ENCODE data around the gene MAEA. TPM values are rescaled to one million over a fixed set of nuclear protein-coding genes. Genes with fewer than 3 reads are reported as not detected.

Gene MAEA
- total and polyA plus RNA-seq, 9 of the 15 experiments (the other 6 are each of a cell fraction or from before 2014, with no cell fraction given), result 2.1 to 86.5 (median 45.0) TPM

DNA sequence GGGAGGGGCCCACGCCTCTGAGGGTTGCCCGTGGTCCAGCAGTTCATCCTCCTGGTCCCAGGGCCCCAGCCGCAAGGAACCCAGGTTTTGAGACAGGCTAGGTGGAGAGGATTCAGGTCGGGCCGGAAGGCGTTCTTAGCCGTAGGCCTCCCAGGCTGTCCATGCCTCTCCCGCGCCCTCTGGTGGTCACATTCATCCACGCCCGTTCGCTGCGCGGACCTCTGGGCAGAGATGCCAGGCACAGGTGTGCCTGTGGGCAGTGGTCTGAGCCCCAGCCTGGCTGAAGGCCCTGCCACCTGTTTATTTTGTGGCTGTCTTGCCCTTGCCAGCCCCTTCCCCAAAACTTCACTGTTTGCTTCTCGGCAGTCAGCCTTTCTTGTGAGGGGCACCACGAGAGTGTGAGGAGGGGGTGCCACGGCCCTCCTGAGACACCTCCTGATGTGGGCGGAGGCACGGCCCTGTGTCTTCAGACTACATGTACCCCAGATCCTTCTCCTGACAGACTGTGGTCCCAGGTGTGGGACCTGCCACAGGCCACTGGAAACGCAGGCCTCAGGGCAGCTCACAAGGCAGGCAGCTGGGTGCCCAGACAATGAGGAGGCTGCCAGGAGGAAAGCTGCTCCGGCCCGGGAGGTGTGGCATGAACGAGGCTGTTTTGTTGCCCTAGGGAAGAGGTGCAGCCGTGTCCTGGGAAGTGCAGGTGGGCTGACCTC lies 62.3 kb downstream of the MAEA start (continued):
- TF ChIP-seq, protein P1, sequence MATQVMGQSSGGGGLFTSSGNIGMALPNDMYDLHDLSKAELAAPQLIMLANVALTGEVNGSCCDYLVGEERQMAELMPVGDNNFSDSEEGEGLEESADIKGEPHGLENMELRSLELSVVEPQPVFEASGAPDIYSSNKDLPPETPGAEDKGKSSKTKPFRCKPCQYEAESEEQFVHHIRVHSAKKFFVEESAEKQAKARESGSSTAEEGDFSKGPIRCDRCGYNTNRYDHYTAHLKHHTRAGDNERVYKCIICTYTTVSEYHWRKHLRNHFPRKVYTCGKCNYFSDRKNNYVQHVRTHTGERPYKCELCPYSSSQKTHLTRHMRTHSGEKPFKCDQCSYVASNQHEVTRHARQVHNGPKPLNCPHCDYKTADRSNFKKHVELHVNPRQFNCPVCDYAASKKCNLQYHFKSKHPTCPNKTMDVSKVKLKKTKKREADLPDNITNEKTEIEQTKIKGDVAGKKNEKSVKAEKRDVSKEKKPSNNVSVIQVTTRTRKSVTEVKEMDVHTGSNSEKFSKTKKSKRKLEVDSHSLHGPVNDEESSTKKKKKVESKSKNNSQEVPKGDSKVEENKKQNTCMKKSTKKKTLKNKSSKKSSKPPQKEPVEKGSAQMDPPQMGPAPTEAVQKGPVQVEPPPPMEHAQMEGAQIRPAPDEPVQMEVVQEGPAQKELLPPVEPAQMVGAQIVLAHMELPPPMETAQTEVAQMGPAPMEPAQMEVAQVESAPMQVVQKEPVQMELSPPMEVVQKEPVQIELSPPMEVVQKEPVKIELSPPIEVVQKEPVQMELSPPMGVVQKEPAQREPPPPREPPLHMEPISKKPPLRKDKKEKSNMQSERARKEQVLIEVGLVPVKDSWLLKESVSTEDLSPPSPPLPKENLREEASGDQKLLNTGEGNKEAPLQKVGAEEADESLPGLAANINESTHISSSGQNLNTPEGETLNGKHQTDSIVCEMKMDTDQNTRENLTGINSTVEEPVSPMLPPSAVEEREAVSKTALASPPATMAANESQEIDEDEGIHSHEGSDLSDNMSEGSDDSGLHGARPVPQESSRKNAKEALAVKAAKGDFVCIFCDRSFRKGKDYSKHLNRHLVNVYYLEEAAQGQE (IDR thresholded peaks at IDR 0.05; ENCODE audit: borderline replicate concordance), result peak; percentile 67
- TF ChIP-seq, protein P1 (CRISPR knock-in tag; IDR thresholded peaks at IDR 0.05; ENCODE audit: low read depth), result no peak
- TF ChIP-seq, protein P2, sequence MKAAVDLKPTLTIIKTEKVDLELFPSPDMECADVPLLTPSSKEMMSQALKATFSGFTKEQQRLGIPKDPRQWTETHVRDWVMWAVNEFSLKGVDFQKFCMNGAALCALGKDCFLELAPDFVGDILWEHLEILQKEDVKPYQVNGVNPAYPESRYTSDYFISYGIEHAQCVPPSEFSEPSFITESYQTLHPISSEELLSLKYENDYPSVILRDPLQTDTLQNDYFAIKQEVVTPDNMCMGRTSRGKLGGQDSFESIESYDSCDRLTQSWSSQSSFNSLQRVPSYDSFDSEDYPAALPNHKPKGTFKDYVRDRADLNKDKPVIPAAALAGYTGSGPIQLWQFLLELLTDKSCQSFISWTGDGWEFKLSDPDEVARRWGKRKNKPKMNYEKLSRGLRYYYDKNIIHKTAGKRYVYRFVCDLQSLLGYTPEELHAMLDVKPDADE (conservative IDR thresholded peaks at IDR 0.05; ENCODE audit: control insufficient read depth, low read depth, low read length), result no peak
- TF ChIP-seq HMGN3 (IDR thresholded peaks at IDR 0.05; ENCODE audit: borderline replicate concordance, extremely low read depth, insufficient read length, low read depth, low read length), result no peak
- peak; percentile 68 to 81 for TF ChIP-seq RAD21 (CRISPR knock-in tag; conservative IDR thresholded peaks at IDR 0.05 in 1 of 2, IDR thresholded peaks at IDR 0.05 in 1 of 2)
- TF ChIP-seq, protein P3, sequence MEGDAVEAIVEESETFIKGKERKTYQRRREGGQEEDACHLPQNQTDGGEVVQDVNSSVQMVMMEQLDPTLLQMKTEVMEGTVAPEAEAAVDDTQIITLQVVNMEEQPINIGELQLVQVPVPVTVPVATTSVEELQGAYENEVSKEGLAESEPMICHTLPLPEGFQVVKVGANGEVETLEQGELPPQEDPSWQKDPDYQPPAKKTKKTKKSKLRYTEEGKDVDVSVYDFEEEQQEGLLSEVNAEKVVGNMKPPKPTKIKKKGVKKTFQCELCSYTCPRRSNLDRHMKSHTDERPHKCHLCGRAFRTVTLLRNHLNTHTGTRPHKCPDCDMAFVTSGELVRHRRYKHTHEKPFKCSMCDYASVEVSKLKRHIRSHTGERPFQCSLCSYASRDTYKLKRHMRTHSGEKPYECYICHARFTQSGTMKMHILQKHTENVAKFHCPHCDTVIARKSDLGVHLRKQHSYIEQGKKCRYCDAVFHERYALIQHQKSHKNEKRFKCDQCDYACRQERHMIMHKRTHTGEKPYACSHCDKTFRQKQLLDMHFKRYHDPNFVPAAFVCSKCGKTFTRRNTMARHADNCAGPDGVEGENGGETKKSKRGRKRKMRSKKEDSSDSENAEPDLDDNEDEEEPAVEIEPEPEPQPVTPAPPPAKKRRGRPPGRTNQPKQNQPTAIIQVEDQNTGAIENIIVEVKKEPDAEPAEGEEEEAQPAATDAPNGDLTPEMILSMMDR (IDR thresholded peaks at IDR 0.05 in 2 of 3, conservative IDR thresholded peaks at IDR 0.05 in 1 of 3; ENCODE audit: insufficient read depth in 2 of 3, low read depth in 1 of 3, low read length in 3 of 3), result peak; percentile 84 to 91 (median 90)
